GM19463 (cell line): Measurements from ENCODE around the gene DYNLRB1.

Experiments
- ATAC-seq: cut with Tn5 transposase; IDR thresholded peaks from one replicate; pipeline ENCODE4 v1.9.1; 2021; ENCODE audit warnings: mild to moderate bottlenecking, moderate library complexity; ENCODE audit not compliant: unreplicated experiment

The DYNLRB1 gene

DNA sequence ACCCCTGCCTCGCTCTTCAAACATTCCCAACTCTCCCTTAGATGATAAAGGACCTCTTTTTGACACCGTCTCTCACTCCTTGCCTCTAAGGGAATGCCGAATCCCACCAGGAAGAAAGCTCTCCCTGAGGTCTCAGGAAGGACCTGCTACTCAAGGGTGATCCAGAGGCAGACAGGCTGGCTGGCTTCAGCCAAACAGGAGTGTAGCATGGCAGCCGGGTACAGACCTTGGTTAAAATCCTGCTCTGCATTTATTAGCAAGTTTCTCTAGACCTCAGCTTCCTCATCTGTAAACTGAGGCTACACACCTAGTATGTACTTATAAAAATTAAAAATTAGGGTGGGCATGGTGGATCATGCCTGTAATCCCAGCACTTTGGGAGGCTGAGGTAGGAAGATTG, 59.5 kb downstream of the DYNLRB1 start:
- ATAC-seq = no peak

- ATAC-seq = no peak
Observed at GRCh38 chr20:34577061-34577460, 60.8 kb downstream of the DYNLRB1 start.

DNA sequence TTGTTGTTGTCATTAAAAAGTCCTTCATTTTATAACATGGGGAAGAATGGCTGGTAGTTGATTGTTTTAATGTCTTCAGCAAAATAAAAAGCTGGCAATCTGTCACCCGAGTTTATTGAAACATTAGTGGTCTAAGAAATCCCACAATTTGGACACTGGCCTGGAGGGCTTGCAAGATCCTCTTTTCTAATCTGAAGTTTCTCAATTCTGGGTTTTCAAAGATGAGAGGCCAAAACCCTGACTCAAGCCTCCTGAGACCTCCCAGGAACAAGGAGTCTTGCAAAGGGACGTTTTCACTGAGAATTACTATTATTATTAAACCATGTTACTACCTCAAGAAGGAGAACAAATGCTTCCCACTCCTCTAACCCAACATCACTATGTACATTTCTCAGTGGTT, 61.8 kb downstream of the DYNLRB1 start:
- ATAC-seq = no peak

DNA sequence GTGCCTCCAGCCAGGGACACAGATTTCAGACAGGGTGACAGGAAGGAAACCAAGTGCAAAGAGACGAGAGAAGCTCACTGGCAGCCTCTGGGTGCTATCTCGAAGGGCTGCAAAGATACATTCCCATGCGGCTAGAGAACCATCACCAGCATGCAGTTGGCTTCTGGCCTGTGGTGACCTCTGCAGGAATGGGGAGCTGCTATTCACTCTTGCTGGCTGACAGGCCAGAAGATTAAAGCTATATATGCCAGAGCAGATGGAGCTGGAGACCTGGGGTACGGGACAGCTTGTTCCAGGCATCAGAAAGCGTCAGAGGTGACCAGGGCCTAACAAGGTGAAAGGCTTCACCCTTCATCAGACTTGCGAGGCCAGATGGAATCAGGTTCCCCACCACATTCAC, 62.3 kb downstream of the DYNLRB1 start:
- no peak for ATAC-seq

GRCh38 chr20:34579191-34579978, 63.2 kb downstream of the DYNLRB1 start:
- no peak for ATAC-seq

GRCh38 chr20:34579979-34580940, 64.0 kb downstream of the DYNLRB1 start:
- ATAC-seq = no peak

DNA sequence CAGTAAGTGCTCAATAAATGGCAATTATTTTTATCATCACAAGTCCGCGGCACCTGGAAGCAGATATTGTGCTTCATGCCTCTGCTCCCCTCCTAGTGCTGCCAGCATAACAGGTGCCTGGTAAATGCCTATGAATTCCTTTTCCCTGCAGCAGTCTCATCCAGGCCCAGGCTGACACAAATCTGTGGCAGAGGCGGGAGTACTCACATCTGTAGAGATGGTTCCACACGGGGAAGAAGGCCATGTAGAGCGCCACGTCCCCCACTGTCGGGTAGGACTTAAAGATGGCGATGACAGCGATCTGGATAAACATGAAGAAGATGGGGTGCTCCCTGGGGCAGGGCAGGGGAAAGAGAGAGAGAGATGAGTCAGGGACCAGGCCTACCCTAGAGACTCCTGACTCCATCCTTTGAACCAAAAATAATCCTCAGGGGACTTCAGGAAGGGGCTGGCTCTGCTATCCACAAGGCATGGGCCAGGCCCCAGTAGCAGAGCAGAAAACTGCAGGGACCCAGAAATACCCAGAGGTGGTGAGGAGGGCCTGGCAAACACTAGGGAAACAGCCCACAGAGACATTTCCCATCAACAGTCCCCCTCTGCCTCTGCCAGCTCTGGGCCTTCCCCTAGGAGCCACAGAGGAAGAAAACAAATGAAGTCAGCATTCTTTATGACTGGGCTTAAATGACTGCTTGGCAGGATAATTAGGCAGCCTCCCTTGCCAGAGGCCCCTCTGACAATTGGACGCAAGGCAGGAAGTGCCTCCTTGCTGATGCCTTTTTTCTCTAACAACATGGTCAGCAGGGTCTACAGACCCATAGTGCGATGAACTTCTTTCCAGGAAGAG, 65.3 kb downstream of the DYNLRB1 start:
- ATAC-seq = no peak

GRCh38 chr20:34582221-34582620, 66.0 kb downstream of the DYNLRB1 start:
- no peak for ATAC-seq

DNA sequence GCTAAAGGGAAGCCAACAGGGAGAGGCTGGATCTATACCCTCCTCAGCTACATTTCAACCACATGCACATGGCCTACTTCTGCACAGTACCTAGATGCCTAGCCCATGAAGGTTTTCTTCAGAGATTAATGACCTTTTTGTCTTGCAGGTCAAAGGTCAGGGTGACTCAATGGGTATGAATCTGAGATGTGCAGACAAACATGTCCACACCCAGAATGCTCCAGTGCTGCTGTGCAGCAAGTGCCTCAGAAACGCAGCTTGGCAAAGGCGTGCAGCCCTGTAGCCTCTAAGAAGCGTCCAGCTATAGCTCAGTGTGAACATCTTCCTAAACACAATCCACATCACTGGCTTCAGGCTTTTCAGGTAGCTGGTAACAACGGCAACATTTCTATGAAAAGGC, 66.7 kb downstream of the DYNLRB1 start:
- no peak for ATAC-seq

- ATAC-seq = no peak
Observed at GRCh38 chr20:34583544-34583943, 67.3 kb downstream of the DYNLRB1 start.

DNA sequence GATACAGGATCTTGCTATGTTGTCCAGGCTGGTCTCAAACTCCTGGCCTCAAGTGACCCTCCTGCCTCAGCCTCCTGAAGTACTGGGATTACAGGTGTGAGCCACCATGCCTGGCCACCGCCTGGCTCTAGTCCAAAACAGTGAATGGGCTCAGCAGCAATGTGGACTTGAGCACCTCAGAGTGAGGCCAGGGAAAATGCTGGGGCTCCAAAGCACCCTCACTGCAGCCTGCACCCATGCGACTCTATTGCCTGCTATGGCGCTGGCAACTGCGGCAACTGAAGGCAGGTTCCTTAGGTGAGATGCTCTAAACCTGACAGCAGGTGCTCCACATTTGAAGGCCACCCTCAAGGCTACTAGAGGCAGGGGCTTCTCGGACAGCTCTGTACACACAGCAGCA, 68.8 kb downstream of the DYNLRB1 start:
- ATAC-seq = no peak

- ATAC-seq = no peak
Observed at GRCh38 chr20:34586488-34587163, 70.4 kb downstream of the DYNLRB1 start.
